Erythroblast (primary cell): ENCODE measurements around the gene RPL15.

Experiments
- DNase-seq, 2 experiments: peaks; one replicate each; lab custom pipeline; 2025; lab: John Stamatoyannopoulos, UW
- GATA1 ChIP-seq: IDR thresholded peaks from 2 replicates; pipeline ENCODE4 v1.6.1; 2011; ENCODE audit warnings: low read depth, mild to moderate bottlenecking, control low read depth, low read length, moderate library complexity
- POLR2A ChIP-seq: IDR thresholded peaks from 2 replicates; pipeline ENCODE4 v1.6.1; 2011; ENCODE audit warnings: mild to moderate bottlenecking, low read length

The RPL15 gene

GRCh38 chr3:23949784-23950183 lies 32.9 kb downstream of the RPL15 start:
- TF ChIP-seq GATA1: no peak
- no peak for TF ChIP-seq POLR2A
- no peak for DNase-seq

DNA sequence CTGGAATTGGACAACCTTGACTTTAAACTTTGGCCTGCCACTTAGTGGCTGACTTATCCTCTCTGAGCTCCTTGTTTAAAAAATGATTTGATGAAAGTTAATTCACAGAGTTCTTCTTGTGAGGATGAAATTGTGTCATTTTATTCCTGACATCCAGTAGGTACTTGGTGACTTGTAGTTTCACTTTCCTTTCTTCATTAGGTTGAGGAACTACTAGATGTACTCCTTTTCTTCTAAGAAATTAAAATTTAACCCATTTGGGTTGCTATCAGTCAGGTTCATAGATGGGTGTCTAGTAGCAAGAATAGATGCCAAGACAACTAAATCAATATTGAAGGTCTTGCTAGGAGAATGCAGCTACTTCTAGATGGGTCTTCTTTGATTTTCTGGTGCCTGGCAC lies 33.4 kb downstream of the RPL15 start:
- DNase-seq: peak in 1 of 2 experiments; percentile 17

DNA sequence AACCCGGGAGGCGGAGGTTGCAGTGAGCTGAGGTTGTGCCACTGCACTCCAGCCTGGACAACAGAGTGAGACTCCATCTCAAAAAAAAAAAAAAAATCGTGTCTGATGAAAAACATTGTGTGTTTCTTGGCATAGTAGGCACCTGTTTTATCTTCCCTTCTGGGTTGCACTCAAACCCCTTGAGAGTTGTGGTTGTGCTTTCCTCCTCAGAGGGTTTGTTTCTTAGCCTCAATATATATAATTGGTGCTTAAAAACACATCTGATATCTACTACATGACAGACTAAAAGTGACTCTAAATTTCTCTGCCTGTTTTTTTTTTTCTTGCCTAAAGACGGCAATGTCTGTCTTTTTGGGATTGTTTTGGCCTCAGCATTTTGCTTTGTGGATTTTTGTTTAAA lies 35.7 kb downstream of the RPL15 start:
- TF ChIP-seq POLR2A: no peak
- no peak for TF ChIP-seq GATA1
- no peak for DNase-seq

More for the DNA sequence above, 33.4 kb downstream of the RPL15 start:
- TF ChIP-seq POLR2A (no peak), GATA1 (no peak)

- no peak for TF ChIP-seq GATA1
- no peak for TF ChIP-seq POLR2A
- DNase-seq: no peak
These were observed 36.6 kb downstream of the RPL15 start for GRCh38 chr3:23953523-23953922.

DNA sequence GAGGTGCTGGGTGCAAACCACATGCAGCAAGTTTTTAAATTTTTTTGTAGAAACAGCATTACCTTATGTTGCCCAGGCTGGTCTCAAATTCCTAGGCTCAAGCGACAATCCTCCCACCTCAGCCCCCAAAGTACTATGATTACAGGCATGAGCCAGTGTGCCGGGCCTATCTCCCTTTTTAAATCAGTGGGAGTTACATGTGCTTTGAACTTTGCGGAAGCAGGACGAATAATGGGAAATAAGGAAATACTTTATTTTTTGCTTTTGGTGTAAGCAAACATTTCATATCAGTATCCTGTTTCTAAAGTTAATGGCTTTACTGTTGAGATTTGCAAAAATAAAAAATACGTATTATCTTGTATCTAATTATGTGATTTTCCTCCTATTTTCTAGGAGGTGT lies 37.2 kb downstream of the RPL15 start:
- no peak for TF ChIP-seq POLR2A
- TF ChIP-seq GATA1: no peak
- no peak for DNase-seq

DNA sequence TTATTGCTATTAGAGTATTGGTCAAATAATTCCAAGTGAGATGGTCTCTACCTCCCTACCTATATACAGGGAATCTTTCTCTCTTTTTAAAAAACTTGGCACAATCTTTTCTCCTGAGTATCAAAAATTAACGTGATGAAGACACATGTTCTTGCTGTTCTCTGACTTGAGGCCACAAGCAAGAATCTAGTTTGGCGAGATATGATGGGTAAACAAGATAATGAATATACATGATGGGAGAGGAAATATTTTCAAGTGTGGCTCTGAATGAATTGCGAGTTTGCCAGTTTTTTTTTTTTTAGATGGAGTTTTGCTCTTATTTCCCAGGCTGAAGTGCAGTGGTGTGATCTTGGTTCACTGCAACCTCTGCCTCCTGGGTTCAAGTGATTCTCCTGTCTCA lies 39.8 kb downstream of the RPL15 start:
- DNase-seq: no peak

DNA sequence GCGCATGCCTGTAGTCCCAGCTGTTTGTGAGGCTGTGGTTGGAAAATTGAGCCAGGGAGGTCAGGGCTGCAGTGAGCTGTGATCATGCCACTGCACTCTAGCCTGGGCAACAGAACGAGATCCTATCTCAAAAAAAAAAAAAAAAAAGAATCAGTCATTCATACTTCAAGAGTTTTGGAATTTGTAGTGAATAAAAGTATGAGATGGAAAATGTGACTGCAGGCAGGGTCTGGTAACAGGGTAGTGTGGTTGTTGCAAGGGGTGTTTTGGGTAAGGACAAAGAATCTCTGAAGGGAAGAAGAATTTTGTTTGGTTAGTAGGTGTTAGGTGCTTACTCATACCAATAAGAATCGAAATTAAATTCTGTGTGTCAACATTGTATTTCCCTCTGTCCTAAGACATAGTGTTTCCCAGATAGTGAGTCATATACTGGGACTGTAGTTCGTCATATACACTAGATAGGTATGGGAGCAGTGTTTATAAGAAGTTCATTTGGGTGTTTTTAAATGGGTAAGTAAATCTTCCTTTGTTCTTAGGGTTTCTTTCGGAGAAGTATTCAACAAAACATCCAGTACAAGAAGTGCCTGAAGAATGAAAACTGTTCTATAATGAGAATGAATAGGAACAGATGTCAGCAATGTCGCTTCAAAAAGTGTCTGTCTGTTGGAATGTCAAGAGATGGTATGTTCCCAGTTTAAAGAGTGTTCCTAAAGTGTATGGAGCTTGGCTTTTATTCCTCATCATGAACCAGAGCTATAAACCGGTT lies 42.4 kb downstream of the RPL15 start:
- TF ChIP-seq GATA1: no peak
- no peak for TF ChIP-seq POLR2A
- no peak for DNase-seq

More for the DNA sequence above, 39.8 kb downstream of the RPL15 start:
- TF ChIP-seq POLR2A: no peak

DNA sequence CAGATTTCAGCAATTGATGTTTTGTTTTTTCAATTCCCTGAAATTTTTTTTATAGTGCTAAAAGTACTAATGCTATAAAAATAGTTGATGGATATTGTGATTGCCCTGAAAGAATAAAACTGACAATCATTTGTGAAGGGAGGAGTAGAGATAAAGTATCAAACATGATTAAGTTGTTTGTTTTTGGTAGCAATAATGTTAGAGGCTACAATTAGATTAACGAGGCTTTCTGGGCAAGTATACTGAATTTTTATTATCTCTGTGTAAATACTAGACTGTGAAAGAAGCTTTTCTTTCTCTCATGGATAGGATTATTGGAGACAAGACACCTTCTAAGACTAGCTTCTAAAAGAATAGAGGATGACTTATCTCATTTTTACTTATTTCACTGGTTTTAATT lies 43.7 kb downstream of the RPL15 start:
- TF ChIP-seq GATA1 (no peak), POLR2A (no peak)
- DNase-seq: no peak

DNA sequence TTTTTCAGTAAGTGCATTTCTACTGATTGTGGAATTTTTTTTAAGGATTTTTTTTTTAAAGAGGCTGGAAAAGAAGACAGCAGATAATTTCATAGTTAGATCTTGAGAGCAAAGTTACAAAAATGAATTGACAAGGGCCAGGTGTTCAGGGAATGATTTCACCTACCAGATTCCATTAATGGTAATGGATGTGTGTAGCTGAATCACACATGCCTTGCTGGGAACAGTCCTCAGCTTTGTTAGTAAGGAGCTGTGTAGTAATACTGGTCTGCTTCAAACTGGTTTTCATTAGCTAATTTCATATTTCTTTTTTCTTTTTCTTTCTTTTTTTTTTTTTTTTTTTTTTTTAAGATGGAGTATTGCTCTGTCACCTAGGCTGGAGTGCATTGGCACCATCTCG lies 44.1 kb downstream of the RPL15 start:
- TF ChIP-seq GATA1 (no peak), POLR2A (no peak)
- no peak for DNase-seq

DNA sequence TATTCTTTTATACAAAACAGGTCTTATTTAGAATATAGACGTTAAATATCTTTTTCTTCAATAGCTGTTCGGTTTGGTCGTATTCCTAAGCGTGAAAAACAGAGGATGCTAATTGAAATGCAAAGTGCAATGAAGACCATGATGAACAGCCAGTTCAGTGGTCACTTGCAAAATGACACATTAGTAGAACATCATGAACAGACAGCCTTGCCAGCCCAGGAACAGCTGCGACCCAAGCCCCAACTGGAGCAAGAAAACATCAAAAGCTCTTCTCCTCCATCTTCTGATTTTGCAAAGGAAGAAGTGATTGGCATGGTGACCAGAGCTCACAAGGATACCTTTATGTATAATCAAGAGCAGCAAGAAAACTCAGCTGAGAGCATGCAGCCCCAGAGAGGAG lies 45.0 kb downstream of the RPL15 start:
- DNase-seq: no peak
- TF ChIP-seq POLR2A (no peak), GATA1 (no peak)

DNA sequence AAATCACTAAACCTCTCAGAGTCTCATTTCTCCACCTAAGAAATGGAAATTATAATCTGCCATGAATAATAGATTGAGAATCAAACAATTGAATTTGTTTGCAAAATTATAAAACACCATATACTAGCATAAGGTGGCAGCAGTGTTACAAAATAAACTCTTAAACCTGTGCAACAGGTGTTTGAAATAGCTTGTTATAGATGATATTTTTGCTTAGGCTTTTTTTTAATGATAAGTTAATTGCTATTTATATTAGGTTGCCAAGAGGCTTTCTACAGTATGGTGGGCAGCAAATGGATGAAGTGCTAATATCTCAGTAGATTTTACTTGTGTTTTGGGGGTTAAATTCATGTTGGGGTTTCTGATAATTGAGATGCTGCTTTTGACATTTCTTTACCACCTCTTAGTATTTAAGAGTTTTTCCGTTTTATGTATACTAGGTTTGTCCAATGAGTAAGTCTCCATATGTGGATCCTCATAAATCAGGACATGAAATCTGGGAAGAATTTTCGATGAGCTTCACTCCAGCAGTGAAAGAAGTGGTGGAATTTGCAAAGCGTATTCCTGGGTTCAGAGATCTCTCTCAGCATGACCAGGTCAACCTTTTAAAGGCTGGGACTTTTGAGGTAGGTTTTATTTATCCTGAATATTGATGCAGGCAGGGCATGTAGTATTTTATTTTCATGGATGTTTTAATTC lies 47.8 kb downstream of the RPL15 start:
- TF ChIP-seq POLR2A (no peak), GATA1 (no peak)
- DNase-seq: no peak

DNA sequence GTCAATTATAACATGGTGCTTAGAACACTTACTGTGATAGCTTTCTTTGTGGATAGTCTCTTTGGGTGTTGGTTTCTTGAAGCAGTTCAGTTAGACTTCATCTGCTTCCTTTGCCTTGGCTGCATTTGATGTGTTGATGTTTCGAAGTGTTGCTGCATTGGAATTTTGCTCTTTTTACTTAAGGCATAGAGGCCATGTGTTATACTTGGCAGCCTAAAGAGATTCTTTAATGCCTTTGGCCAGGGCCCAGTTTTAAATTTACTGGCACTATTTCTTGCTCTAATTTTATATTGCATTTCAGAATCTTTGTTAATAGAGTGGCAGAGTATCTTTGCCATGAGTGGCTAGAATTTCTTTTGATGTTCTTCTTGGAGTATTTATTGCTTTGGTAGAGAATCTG lies 49.4 kb downstream of the RPL15 start:
- no peak for DNase-seq
- no peak for TF ChIP-seq GATA1
- TF ChIP-seq POLR2A: no peak

DNA sequence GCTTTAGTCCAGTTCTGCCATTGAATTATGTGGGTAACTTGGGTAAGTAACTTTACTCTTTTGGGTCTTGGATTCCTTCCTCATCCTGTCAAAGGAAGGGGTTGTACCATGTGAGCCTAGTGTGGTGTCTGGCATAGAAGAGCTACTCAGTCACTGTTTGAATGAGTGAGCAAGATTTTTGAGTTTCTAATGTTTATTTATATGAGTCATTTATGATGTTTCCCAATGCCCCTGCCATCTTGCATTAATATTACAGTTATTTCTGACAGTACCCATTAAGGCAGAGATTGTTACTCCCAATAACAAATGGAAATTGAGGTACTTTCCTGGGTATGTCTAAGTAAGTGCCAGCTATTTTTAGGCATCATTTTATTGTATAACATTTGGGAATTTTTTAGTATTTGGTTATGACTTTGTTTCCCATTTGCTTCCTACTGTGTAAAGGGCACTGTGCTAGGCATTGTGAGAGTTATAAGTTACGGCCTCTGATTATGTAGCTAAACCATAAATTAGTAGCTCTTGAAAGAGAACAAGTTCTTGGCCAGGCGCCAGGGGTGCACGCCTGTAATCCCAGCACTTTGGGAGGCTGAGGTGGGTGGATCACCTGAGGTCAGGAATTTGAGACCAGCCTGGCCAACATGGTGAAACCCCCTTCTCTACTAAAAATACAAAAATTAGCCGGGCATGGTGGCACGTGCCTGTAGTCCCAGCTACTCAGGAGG lies 51.7 kb downstream of the RPL15 start:
- TF ChIP-seq GATA1 (no peak), POLR2A (no peak)
- peak in 1 of 2 experiments; percentile 2 for DNase-seq

GRCh38 chr3:23969393-23969792 lies 52.5 kb downstream of the RPL15 start:
- no peak for DNase-seq
- TF ChIP-seq GATA1 (no peak), POLR2A (no peak)
